ENCODE data around the gene UBQLNL.

The UBQLNL gene

DNA sequence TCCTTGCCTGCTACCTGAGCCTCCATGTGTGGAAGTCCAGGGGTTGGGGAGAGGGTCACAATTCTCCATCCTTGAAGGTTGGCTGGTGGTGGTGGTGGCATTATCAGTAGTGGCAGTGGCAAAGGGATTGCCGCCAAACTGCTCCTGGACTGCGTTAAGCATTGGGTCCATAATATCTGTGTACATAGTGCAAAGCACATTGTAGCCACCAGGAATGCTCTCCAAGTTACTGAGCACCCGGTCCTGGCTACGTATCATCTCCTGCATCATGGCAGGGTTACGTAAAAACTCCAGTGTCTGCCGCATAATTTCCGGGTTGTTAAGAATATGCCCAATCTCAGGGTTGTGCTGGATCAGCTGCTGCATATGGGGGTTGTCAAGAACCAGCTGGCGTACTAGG, 7.9 kb downstream of the UBQLNL start:
- in situ Hi-C loops (cut with MboI; ENCODE audit: low pct_unique_long_range_greater_than_20kb, low sequenced_read_pairs) = no loop called here
- no peak for DNase-seq

DNA sequence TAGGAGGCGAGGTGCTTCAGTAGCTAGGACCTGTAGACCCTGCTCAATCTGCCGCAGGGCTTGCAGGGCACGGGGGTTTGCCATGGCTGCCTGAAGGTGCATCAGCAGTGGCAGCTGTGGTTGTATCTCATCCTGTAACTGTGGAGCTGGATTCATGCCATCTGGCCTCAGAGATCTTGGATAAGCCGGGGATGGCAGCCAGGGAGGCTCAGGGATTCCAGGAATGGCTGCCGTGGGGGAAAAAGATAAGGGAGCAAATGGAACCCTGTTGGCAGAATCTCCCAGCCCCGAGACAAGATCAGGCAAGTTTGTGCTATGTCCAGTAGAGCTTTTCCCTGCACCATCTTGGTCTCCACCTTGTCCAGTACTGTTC, 8.6 kb downstream of the UBQLNL start:
- no peak for DNase-seq
- in situ Hi-C loops (cut with MboI; ENCODE audit: low pct_unique_long_range_greater_than_20kb, low sequenced_read_pairs) = no loop called here

DNA sequence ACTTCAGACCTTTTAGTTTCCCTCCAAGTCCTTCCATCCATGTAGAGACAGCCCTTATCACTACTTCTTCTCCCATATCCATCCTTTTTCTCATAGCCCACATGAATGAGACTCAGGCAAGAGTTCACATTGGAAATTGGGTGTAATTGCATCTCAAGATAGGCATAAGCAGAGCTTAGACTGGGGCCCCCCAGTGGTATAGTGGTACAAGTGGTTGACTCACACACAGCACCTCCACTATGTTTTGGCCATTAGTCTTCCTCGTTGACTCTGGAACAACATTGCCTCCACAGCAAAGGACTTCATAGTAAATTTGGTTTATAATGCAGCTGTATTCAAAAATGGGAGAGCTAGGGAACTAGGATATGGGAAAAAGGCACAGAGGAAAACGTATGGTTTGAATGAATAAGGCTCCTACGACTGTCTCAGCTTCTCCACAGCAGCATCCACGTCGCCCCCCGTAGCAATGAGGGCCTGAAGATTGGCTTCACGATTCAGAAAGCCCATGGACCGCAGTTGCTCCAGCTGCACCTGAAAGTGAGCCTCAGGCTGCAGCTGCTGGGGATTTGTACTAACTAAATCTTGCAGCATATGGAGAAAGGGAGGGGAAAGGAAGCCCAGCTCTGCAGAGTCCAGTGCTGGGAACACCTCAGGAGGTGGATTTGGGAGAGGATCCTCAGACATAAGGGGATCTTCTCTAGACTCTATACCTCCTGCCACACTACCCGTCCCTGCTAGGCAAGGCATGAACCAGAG, 9.1 kb downstream of the UBQLNL start:
- in situ Hi-C loops (cut with MboI; ENCODE audit: low pct_unique_long_range_greater_than_20kb, low sequenced_read_pairs) = no loop called here
- no peak for DNase-seq

DNA sequence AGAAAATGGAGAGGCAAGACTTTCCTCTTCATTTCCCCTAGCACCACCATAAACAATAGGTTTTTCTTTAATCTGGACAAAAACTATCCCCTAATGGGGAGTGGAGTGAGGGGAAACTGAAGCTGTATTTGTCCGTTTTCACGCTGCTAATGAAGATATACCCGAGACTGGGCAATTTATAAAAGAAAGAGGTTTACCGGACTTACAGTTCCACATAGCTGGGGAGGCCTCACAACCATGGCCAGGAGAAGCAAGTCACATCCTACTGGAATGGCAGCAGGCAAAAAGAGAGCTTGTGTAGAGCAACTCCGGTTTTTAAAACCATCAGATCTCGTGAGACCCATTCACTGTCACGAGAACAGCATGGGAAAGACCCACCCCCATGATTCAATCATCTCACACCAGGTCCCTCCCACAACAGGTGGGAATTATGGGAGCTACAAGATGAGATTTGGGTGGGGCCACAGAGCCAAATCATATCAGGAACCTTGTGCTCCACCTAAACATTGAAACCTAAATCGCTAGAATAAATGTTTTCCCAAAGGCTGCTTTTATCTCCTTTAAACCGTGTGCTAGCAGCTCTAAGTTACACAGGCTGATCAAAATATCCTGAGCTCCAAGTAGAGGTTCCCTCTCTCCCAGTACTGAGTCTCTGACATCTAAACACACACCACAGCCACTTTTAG, 11.0 kb downstream of the UBQLNL start:
- in situ Hi-C loops (cut with MboI; ENCODE audit: low pct_unique_long_range_greater_than_20kb, low sequenced_read_pairs) = no loop called here
- no peak for DNase-seq

DNA sequence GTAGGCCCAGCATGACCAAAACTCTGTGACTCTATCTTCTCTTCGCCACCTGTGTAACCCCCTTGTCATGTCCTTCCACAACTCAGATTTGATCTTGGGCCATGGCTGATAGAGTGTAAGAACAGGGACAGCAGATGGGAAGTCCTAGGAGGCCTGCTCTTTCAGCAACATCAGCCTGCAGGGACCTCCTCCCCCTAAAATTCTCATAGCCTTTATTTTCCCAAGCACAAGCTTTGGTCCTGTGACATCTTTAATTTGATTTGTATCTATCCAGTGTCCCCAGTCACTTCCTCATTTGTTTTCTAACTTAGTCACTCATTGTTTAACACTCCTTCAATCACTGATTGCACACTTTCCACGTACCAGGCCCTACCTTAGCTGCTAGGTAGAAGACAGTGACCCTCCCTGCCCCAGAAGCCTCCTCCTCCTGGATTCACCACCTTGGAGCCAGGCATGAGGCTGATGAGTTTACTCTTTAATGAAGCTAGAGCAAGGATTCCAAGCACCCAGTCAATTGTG, 12.0 kb downstream of the UBQLNL start:
- DNase-seq = no peak
- in situ Hi-C loops (cut with MboI; ENCODE audit: low pct_unique_long_range_greater_than_20kb, low sequenced_read_pairs) = no loop called here

DNA sequence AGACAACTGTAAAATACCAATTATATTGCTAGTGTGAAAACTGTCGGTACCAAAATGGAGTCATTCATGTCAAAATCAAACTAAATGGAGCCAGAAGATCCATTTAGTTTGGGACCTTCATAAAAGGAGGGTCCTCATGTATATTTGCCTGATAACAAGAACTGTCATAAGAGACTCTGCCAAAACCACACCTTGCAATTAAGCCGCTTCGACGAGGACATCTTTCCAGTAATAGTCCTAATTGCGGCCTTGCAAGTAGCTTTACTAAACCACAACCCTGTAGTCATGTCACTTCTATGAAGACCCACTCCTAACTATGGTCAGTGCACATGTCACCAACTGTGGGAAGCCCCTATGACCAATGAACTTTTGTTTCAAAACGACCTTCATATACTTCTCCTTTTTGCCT, 16.1 kb downstream of the UBQLNL start:
- in situ Hi-C loops (cut with MboI; ENCODE audit: low pct_unique_long_range_greater_than_20kb, low sequenced_read_pairs) = no loop called here
- no peak for DNase-seq

DNA sequence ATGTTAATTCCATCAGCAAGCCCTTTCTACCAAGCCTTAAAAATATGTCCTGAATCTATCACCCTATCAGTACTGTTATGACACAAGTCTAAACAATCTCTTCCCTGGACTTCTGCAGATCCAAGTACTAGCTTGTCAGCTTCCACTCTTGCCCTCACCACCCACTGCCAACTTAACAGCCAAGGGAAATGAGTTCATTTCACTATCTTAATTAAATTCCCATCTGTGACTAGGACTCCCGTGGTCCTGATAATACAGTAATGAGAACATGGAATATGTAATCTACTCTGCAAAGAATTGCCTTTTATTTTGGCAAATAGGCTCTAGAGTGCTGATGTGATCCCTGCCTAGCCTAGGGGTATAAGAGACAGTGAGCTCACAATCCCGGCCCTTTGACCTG, 16.8 kb downstream of the UBQLNL start:
- no peak for DNase-seq
- in situ Hi-C loops (cut with MboI; ENCODE audit: low pct_unique_long_range_greater_than_20kb, low sequenced_read_pairs) = no loop called here

DNA sequence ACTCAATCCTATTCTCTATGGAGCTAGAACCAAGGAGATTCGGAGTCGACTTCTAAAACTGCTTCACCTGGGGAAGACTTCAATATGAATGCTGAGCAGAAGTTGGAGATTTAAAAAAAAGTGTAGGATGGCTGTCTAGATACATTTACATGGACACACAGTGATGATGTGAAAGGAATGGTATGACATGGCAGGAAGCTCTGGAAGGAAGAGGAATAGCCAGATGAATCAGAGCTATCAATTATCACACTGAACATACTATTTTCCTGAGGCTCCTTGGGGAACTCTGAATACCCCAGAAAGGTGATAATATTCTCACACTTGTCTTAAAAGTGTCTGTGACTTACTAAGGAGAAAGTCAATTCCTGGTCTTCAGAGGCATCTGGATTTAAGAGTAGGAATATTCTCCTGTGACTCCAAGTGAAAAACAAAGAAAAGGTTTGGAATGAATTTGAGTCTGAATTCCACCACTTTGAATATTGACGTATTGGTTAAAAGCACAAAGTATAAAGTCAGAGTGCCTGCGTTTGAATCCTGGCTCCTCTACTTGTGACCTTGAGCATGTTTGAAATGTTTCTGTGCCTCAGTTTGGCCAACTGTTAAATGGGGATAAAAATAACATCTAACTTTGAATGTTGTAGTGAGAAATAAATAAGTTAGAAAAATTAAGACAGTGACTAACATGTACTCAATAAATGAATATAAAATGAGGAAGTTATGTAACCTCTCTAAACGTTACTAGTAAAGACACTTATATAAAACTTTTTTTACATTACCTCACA, 26.7 kb downstream of the UBQLNL start:
- no peak for DNase-seq
- in situ Hi-C loops (cut with MboI; ENCODE audit: low pct_unique_long_range_greater_than_20kb, low sequenced_read_pairs) = no loop called here

DNA sequence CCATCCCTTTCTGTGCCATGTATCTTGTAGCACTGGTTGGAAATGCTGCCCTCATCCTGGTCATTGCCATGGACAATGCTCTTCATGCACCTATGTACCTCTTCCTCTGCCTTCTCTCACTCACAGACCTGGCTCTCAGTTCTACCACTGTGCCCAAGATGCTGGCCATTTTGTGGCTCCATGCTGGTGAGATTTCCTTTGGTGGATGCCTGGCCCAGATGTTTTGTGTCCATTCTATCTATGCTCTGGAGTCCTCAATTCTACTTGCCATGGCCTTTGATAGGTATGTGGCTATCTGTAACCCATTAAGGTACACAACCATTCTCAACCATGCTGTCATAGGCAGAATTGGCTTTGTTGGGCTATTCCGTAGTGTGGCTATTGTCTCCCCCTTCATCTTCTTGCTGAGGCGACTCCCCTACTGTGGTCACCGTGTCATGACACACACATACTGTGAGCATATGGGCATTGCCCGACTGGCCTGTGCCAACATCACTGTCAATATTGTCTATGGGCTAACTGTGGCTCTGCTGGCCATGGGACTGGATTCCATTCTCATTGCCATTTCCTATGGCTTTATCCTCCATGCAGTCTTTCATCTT, 27.6 kb downstream of the UBQLNL start:
- no peak for DNase-seq
- in situ Hi-C loops (cut with MboI; ENCODE audit: low pct_unique_long_range_greater_than_20kb, low sequenced_read_pairs) = no loop called here

DNA sequence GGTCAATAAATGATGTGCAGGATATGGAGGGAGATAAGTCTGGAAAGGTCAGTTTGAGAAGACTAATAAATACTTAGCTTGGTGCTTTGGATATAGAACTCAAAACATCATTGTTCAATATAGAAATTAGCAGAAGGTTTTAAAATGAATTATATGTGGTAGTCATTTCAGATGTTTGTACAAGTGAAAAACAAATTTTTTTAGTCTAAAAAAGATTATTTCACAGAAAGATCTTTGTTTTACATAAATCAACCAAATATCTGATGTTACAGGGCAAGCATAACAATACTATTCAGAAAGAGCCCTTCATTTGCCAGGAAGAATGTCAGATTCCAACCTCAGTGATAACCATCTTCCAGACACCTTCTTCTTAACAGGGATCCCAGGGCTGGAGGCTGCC, 28.1 kb downstream of the UBQLNL start, which contains the start of gene OR52D1:
TSS of gene OR52D1 (plus strand) at position 301 of the 400 bp plus-strand sequence. CDS start at position 323, 22 bp downstream.
- in situ Hi-C loops (cut with MboI; ENCODE audit: low pct_unique_long_range_greater_than_20kb, low sequenced_read_pairs) = no loop called here
- no peak for DNase-seq

DNA sequence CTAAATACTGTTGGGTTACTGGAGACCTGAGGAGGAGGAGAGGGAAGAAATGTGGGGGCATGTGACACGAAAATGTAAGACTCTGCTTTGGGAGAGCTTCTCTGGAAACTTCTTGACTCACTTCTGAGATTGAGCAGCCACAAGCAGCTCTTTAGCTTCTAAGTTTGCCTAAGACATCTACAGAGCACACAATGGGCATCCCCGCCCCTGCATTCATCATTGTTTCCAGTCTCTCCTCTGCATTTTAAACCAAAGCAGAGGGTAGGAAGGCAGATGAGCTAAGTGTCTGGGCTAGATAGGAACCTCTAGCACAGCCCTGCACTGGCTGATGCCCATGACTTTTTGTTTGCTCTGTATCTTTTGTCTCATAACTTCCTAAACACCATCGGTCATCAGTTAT, 30.1 kb downstream of the UBQLNL start:
- in situ Hi-C loops (cut with MboI; ENCODE audit: low pct_unique_long_range_greater_than_20kb, low sequenced_read_pairs) = no loop called here
- no peak for DNase-seq

DNA sequence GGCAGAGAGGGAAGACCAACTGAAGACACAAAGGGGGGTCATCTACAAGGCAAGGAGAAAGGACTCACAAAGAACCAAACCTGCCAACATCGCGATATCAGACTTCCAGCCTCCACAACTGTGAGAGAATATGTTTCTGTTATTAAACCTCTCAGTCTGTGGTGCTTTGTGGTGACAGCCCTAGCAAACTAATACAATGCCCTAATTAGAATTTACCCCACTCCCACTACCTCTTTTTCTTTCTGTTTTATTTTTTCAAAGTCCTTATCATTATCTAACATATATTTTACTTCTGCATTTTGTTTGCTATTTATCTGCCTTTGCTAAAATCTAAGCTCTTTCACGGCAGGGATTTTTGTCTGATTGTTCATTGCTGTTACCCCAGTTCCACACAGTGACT, 30.5 kb downstream of the UBQLNL start:
- in situ Hi-C loops (cut with MboI; ENCODE audit: low pct_unique_long_range_greater_than_20kb, low sequenced_read_pairs) = no loop called here
- DNase-seq = no peak

DNA sequence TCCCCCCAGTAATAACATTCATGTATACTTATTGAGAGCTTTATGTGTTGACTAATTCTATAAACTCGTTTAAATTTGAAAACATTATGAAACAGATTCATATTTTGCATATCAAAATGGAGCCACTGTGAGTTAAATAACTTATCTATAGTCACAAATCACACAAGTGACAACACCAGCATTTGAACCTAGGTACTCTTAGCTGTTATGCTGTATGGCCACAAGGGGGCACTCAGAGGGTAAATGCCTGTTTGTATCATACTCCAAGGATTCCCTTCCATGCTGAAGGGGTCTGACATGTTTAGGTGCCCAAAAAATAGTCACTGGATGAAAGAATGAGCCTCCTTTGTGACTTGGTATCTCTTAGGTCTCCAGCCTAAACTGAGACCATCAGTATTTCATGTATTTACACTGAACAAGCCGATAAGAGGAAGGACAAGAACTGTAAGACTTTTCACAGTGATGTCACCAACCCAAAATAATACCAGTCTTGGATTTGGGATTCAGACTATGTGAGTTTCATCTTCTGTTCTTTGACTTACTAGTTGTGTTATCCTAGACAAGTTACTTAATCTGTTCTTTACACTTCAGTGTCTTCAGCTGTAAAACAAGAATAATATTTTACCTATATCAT, 40.2 kb downstream of the UBQLNL start:
- in situ Hi-C loops (cut with MboI; ENCODE audit: low pct_unique_long_range_greater_than_20kb, low sequenced_read_pairs) = no loop called here
- DNase-seq = peak; percentile 38

DNA sequence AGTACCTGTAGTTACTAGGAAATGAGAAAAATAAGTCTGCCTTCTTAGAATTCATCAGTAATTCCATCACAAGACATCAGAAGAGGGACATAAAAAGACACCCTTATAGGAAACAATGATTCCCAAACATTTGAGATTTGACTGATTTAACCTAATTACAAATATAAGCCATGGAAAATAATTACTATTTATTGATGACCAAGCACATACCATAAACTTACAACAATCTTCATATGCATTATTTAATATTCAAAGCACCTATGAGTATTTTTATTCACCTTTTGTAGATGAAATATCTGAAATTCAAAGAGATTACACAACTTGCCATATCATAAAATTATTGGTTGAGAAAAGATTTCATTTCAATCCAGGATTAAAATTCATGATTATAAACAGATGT, 42.6 kb downstream of the UBQLNL start:
- in situ Hi-C loops (cut with MboI; ENCODE audit: low pct_unique_long_range_greater_than_20kb, low sequenced_read_pairs) = no loop called here
- no peak for DNase-seq

DNA sequence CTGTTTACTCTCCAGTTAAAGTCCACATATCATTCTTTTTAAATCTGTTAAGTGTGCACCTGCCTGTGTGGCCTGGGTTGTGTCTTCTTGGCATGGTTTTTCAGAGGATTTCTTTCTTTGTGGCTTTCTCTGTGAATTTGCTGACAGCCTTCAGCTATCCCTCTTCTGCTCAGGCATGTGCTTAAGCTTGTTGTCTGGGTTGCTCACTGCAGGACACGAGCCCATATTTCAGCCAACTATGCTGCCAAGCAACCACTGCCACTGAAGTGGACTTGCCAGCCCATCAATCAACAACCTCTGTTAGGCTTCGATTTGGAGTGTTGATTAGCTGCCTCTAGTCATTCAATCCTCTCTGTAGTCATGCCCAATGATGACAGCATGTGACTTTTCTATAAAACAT, 49.0 kb downstream of the UBQLNL start:
- in situ Hi-C loops (cut with MboI; ENCODE audit: low pct_unique_long_range_greater_than_20kb, low sequenced_read_pairs) = no loop called here
- DNase-seq = no peak

Data from KBM-7 (cell line).